ENCODE results near the gene C14orf132.
A peak's percentile ranks its signal among the peaks of the same experiment; 100 is the strongest.

The C14orf132 gene

GRCh38 chr14:96119947-96120346 is 80.8 kb downstream of the C14orf132 start:
- no peak for DNase-seq (ENCODE audit: low spot score)

DNA sequence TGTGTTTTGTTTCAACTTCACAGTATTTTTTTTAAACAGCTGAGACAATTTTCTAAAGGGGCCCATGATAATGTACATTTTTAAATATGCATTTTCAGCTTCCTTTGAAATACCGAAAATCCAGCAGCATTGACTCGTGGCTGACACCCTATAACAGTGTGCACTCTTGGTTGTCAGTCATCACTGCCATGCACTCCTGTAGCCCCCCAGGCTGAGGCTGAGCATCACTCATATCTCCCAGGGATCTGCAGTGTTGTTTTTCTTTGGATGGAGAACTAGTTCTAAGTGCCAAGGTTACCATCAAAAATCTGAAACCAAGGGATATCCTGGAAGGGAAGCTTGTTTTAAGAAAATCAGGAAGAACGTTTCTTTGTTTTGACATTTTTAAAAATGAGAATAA is 81.2 kb downstream of the C14orf132 start:
- DNase-seq (ENCODE audit: low spot score), result no peak

DNA sequence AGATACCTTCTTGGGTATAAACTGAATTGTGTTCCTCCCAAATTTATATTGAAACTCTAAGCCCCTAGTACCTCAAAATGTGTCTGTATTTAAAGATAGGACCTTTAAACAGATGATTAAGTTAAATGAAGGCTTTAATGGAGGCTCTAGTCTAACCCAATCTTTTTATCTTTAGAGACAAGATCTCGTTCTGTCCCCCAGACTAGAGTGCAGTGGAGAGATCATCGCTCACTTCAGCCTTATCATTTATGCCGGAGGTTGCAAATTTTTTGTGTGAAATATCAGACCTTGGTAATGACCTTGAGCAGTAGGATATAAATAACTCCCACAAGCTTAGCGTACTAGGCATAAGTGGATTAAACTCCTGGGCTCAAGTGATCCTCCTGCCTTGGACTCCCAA is 81.8 kb downstream of the C14orf132 start:
- DNase-seq (ENCODE audit: low spot score), result no peak

GRCh38 chr14:96121660-96122395 is 82.7 kb downstream of the C14orf132 start:
- DNase-seq (ENCODE audit: low spot score), result peak; percentile 28

GRCh38 chr14:96122496-96122895 is 83.3 kb downstream of the C14orf132 start:
- DNase-seq (ENCODE audit: low spot score), result no peak

- DNase-seq (ENCODE audit: low spot score), result no peak
Measured at GRCh38 chr14:96125536-96125935, 86.4 kb downstream of the C14orf132 start.

- no peak for DNase-seq (ENCODE audit: low spot score)
Measured at GRCh38 chr14:96126339-96126782, 87.2 kb downstream of the C14orf132 start.

DNA sequence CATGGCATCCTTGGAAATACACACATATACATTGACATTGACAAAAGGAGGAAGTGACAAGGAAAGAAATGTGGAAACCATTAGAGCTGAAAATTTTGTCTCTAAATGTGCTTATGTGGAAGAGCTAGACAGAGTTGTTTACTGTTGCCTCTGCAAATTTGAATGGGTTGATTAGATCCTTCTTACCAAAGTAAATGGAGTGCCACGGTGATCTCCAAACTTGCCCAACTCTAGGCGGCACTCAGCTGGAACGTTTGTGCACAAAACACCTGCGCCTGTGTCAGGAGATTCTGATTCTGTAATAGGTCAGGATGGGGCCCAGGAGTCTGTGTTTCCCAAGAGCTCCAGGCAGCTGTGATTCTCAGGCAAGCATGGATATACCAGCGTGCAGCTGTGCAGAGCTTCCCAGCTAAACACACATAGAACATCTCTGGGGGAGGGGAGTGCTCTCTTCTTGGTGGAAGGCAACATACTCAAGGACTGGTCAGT is 87.7 kb downstream of the C14orf132 start:
- no peak for DNase-seq (ENCODE audit: low spot score)

DNA sequence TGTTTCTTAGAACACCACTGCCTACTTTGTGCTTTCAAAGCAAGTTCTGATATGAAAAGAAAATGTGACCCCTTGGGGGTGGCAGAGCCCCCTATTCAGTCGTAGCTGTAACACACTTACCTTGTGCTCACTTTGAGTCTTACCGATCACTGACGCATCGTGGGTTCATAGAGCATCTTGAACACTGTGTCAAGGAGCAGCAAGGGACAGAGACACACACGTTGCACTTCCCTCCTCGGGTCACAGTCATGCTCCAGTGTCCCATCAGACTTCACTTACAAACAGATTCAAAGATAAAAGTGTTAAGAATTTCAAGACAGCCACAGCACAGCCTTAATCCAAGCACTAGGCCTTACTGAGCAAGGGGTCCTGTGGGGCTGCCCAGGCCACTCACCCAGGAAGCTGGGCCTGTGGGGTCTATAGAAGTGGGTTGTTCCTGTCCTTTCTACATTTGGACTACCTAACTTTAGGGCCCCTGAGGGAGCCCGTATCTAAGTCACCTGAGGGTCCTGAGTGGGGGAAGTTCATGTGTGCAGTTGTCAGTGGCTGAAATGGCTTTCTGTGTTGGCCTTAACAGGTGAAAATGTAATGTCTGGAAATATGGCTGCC is 90.1 kb downstream of the C14orf132 start:
- DNase-seq (ENCODE audit: low spot score), result no peak

DNA sequence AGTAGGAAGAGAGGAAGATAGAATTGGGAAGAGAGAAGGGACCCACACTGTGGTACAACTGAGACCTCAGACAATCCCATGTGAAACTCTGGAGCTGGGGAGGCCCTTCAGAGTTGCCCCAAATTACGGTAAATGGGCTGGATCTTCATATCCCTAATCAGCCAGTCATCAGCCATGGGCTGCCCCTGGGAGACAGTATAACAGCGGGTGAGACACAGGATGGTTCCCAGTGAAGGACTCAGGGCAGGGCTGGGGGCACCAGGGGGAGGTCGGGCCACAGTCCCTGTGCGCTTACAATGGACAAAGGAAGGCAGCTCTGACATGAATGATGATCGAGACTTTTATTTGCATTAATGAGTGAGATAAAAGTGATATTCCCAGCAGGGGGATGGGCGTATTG is 91.2 kb downstream of the C14orf132 start:
- DNase-seq (ENCODE audit: low spot score), result no peak

GRCh38 chr14:96130854-96131253 is 91.7 kb downstream of the C14orf132 start:
- no peak for DNase-seq (ENCODE audit: low spot score)

DNA sequence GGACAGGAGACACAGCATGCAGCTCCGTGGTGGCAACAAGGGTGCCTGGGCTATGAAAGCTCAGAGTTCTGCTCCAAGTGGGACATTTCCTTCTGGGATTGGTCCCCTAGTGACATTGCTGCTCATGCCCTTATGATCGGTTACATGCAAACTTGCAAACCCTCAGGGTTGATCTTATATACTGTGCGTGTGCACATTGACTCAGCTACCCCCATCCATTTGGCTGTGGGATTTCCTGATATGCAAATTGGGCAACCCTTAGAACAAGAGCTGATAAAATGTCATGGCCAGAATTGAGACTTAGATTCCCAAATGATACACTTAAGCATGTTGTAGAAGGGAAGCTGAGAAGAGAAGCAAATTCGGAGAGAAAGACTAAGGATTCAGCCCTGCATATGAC is 92.7 kb downstream of the C14orf132 start:
- no peak for DNase-seq (ENCODE audit: low spot score)

GRCh38 chr14:96134508-96134907 is 95.3 kb downstream of the C14orf132 start:
- DNase-seq (ENCODE audit: low spot score), result no peak

- DNase-seq (ENCODE audit: low spot score), result no peak
Measured at GRCh38 chr14:96135285-96135684, 96.1 kb downstream of the C14orf132 start.

GRCh38 chr14:96136371-96137005 is 97.3 kb downstream of the C14orf132 start:
- peak; percentile 42 for DNase-seq (ENCODE audit: low spot score)

DNA sequence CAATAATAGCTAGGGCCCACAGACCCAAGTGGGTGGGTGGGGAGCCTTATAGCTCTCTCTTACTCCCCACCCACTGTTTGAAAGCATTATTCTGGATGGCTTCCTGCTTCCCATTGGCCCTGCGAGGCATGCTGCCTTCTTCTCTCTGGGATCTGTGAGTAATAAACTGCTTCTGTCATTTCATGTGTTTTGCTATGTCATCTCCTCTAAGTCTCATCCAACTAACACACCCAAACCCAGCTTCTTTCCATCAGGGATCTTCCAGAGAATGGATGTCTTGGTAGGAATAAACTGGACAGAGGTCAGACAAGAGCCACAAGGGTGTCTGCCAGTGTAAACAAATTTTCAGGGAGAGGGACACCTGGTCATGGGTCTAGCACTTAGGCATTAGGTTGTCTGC is 99.1 kb downstream of the C14orf132 start:
- no peak for DNase-seq (ENCODE audit: low spot score)

GRCh38 chr14:96139169-96139568 is 100.0 kb downstream of the C14orf132 start:
- DNase-seq (ENCODE audit: low spot score), result no peak

DNA sequence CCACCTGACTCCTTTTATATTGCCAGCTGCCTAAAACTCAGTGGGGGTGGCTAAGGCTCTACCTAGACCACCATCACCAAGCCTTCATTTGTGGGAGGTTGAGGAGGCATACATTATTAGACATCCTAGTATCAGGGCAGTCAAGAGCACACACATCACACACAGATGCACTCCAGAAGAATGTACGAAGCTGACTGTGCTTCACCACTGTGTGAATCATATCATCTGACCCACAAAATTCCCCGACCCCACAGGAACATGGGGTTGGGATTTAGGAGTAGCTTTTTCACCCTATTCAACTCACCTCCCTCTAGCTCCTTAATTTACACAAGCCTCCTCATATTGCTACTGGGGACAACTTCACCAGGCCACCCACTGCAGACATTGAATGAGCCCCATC is 100.7 kb downstream of the C14orf132 start:
- peak; percentile 33 for DNase-seq (ENCODE audit: low spot score)

DNA sequence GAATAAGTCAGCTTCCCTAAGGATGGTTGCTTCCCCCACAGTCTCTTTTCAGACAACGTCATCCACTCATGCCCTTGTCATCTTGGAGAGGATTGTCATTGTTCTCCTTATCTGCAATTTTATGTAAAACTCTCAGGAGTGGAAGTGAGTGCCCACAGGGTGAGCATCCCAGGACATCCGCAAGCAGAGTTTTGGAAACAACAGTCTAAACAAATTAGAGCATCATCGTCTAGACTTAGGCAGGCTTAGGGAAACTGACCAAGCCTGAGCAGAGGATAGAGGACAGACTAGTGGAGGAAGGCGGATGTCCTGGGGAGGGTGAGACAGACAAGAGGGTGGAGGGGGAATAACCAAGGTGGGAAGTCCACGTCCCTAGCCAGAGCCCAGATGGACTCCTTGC is 101.8 kb downstream of the C14orf132 start:
- DNase-seq (ENCODE audit: low spot score), result no peak
